K562 (cell line): ENCODE data around the gene KISS1R. TPM values are rescaled to one million over a fixed set of nuclear protein-coding genes. Genes with fewer than 3 reads are reported as not detected.

Experiments
- ATAC-seq: fragments of 200-7000 bp; cut with Tn5 transposase; 3 replicates; pipeline ENCODE4 v1.9.1; 2020; ENCODE audit warnings: moderate library complexity
- BruUV-seq: library from RNA; stranded (reverse); fragments of 400-500 nt; replicated peaks from 2 replicates; lab custom pipeline; 2021; lab: Mats Ljungman, UMichigan
- CTCF ChIA-PET: fragments of 300-600 bp; formaldehyde crosslinking; extraction: SDS; loops from one replicate; lab custom pipeline; 2021; ENCODE audit warnings: low intra/inter-chr PET ratio; lab: Yijun Ruan, JAX
- POLR2A ChIA-PET: fragments of 300-600, 350-650 bp; sonication (Branson Sonifier 250); formaldehyde crosslinking; extraction: SDS; loops from one replicate; lab custom pipeline; 2021; ENCODE audit warnings: antibody characterized with exemption, inconsistent platforms; lab: Yijun Ruan, JAX
- DNase-seq, 4 experiments: peaks; one replicate each; pipeline versions ENCODE4 v3.0.0 to v3.0.0-alpha.2; 2011 to 2018; ENCODE audit warnings: low spot score in 3 of 4, mixed read lengths in 3 of 4; ENCODE audit errors: extremely low read depth in 1 of 4
- FAIRE-seq: peaks from 2 replicates; lab custom pipeline; 2011; peaks lifted over from hg19 to GRCh38; lab: Jason Lieb, UNC
- H2AFZ ChIP-seq: 2 replicates; pipeline ENCODE4 v1.6.0; 2011; ENCODE audit warnings: low read depth, low read length, control low read depth, inconsistent platforms
- H3K27ac ChIP-seq: fragments of 200-600 bp; 3 replicates; pipeline ENCODE4 v1.8.0; 2011; ENCODE audit warnings: low read depth, mild to moderate bottlenecking, control low read depth, inconsistent platforms, low read length, moderate library complexity, mixed read lengths; ENCODE audit errors: extremely low read depth
- H3K27me3 ChIP-seq, 2 experiments: fragments of 300-600 bp in 1 of 2; 2 replicates in 1 of 2; 3 replicates in 1 of 2; pipeline versions ENCODE4 v1.6.0 to v1.8.0; 2011; ENCODE audit warnings: inconsistent platforms in 2 of 2, low read length in 2 of 2, mild to moderate bottlenecking in 1 of 2, mixed read lengths in 1 of 2, moderate library complexity in 1 of 2; ENCODE audit not compliant: control insufficient read depth in 2 of 2, insufficient read depth in 2 of 2
- H3K36me3 ChIP-seq: fragments of 300-600 bp; 3 replicates; pipeline ENCODE4 v1.8.0; 2011; ENCODE audit warnings: mild to moderate bottlenecking, low read length, inconsistent platforms; ENCODE audit not compliant: control insufficient read depth, insufficient read depth
- H3K4me1 ChIP-seq, 2 experiments: fragments of 200-600 bp in 1 of 2; replicated peaks in 1 of 2; 2 replicates in 1 of 2; 3 replicates in 1 of 2; pipeline versions ENCODE4 v1.5.1 to v1.8.0; 2011; ENCODE audit warnings: inconsistent platforms in 2 of 2, low read length in 2 of 2, mild to moderate bottlenecking in 1 of 2, mixed read lengths in 1 of 2, moderate library complexity in 1 of 2; ENCODE audit not compliant: control insufficient read depth in 2 of 2, insufficient read depth in 2 of 2
- H3K4me2 ChIP-seq: 2 replicates; pipeline ENCODE4 v1.6.1; 2011; ENCODE audit warnings: low read length, control low read depth, inconsistent platforms, mixed read lengths; ENCODE audit not compliant: insufficient read depth
- H3K4me3 ChIP-seq: fragments of 200-600 bp; sonication (generic), shearing (Covaris generic); 2 replicates; pipeline ENCODE4 v1.5.1; 2016; ENCODE audit warnings: control low read depth, inconsistent platforms
- H3K79me2 ChIP-seq: fragments of 200-600 bp; 3 replicates; pipeline ENCODE4 v1.8.0; 2011; ENCODE audit warnings: low read length, inconsistent platforms; ENCODE audit not compliant: control insufficient read depth, insufficient read depth
- H3K9ac ChIP-seq, 2 experiments: 2 replicates each; pipeline versions ENCODE4 v1.6.0 to v1.6.1; 2011; ENCODE audit warnings: low read depth in 2 of 2, low read length in 2 of 2, control low read depth in 1 of 2, inconsistent platforms in 1 of 2, mild to moderate bottlenecking in 1 of 2, mixed read lengths in 1 of 2; ENCODE audit not compliant: insufficient read depth in 1 of 2
- H3K9me1 ChIP-seq: one replicate; pipeline ENCODE4 v1.6.0; 2011; ENCODE audit warnings: inconsistent platforms, mild to moderate bottlenecking, low read length, moderate library complexity; ENCODE audit not compliant: control insufficient read depth, insufficient read depth
- H3K9me3 ChIP-seq: replicated peaks from 2 replicates; pipeline ENCODE4 v1.5.1; 2011; ENCODE audit warnings: low read depth, low read length, inconsistent platforms; ENCODE audit not compliant: control insufficient read depth, insufficient read depth
- H4K20me1 ChIP-seq: replicated peaks from 2 replicates; pipeline ENCODE4 v1.6.1; 2011; ENCODE audit warnings: low read length, inconsistent platforms, mixed read lengths; ENCODE audit not compliant: control insufficient read depth, insufficient read depth
- BACH1 ChIP-seq: fragments of 200-800 bp; sonication (Bioruptor generic); IDR thresholded peaks from 2 replicates; pipeline ENCODE4 v1.6.1; 2016; ENCODE audit warnings: missing genetic modification characterization, missing compliant biosample characterization
- MXD1 ChIP-seq: fragments of 250-450 bp; sonication (Bioruptor Pico); IDR thresholded peaks from 2 replicates; pipeline ENCODE4 v1.8.0; 2021; ENCODE audit warnings: borderline replicate concordance, mild to moderate bottlenecking, moderate library complexity; ENCODE audit not compliant: poor library complexity, severe bottlenecking
- PRPF4 ChIP-seq: fragments of 200-400 bp; formaldehyde crosslinking; IDR thresholded peaks from one replicate; pipeline ENCODE4 v1.6.1; 2017; ENCODE audit warnings: low read length, low read depth, mild to moderate bottlenecking; ENCODE audit not compliant: insufficient read depth, poor library complexity, severe bottlenecking
- REST ChIP-seq, 2 experiments: fragments of 450-650 bp; formaldehyde crosslinking in 1 of 2; IDR thresholded peaks; 2 replicates each; pipeline versions ENCODE4 v1.4.0 to v1.6.1; 2014 to 2020; ENCODE audit warnings: mild to moderate bottlenecking in 2 of 2, borderline replicate concordance in 1 of 2, low read depth in 1 of 2
- SAFB ChIP-seq: fragments of 200-400 bp; formaldehyde crosslinking; IDR thresholded peaks from 2 replicates; pipeline ENCODE4 v1.6.1; 2017; ENCODE audit warnings: low read depth, low read length, borderline replicate concordance
- ZBTB7A ChIP-seq: IDR thresholded peaks from 2 replicates; pipeline ENCODE4 v1.6.1; 2011; ENCODE audit warnings: low read depth, mild to moderate bottlenecking, low read length, moderate library complexity, borderline replicate concordance; ENCODE audit not compliant: control insufficient read depth
- ZNF124 ChIP-seq: sonication (generic); formaldehyde crosslinking; IDR thresholded peaks from 2 replicates; pipeline ENCODE4 v1.8.1; 2022; ENCODE audit warnings: missing genetic modification reagents
- ZNF146 ChIP-seq: IDR thresholded peaks from one replicate; pipeline ENCODE4 v1.6.1; 2018; ENCODE audit warnings: missing compliant biosample characterization; ENCODE audit not compliant: unreplicated experiment
- WGBS: fragments of 100-300 bp; shearing (Covaris generic); methylation state at CpG from one replicate; pipeline ENCODE4 v1.1.6; 2016; ENCODE audit warnings: low coverage, mixed read lengths; ENCODE audit not compliant: insufficient coverage; ENCODE audit errors: missing lambda C conversion rate; 5-methylcytosine and 5-hydroxymethylcytosine counted together
- in situ Hi-C: fragments of 300-500 bp; cut with MboI; formaldehyde crosslinking; loops from 4 replicates; pipeline ENCODE4 v1.15.0; 2018; ENCODE audit warnings: inconsistent platforms, mixed read lengths
- intact Hi-C: fragments of 100-400 bp; cut with micrococcal nuclease; formaldehyde crosslinking; loops from 2 replicates; pipeline ENCODE4 v1.14.2; 2022
- polyA plus RNA-seq, 8 experiments: library from polyadenylated mRNA; depleted of rRNA in 4 of 8; stranded (reverse) in 5 of 8; unstranded in 3 of 8; fragments of >200 nt; fragmentation: Nextera tagmentation in 2 of 8; fragmentation: Illumina TruSeq in 1 of 8; extraction: Ambion mirVana in 2 of 8; extraction: Trizol in 1 of 8; gene quantifications; 2 replicates each; pipeline versions ENCODE4 v1.2.1 to v1.2.3, GENCODE V29; 2011 to 2014; ENCODE audit warnings: inconsistent platforms in 1 of 8, missing spikeins in 1 of 8
- total RNA-seq, 7 experiments: library from RNA; depleted of rRNA in 6 of 7; stranded (reverse); fragments of >200 nt in 6 of 7; fragmentation: Illumina TruSeq in 2 of 7; extraction: Trizol in 2 of 7; gene quantifications; 2 replicates each; pipeline versions ENCODE4 v1.2.1 to v1.2.3, GENCODE V29; 2011 to 2021; ENCODE audit warnings: low replicate concordance in 1 of 7
- TF ChIP-seq, protein P1 (sequence below), 3 experiments: fragments of 200-800 bp in 1 of 3; sonication (Bioruptor generic) in 1 of 3; sonication (generic) in 1 of 3; formaldehyde crosslinking in 1 of 3; IDR thresholded peaks; 2 replicates each; pipeline versions ENCODE4 v1.6.1 to v1.8.0; 2016 to 2022; ENCODE audit warnings: mild to moderate bottlenecking in 2 of 3, missing compliant biosample characterization in 2 of 3, missing genetic modification characterization in 2 of 3, missing genetic modification reagents in 1 of 3

KISS1R gene
- total and polyA plus RNA-seq, 9 of the 15 experiments (the other 6 are each of a cell fraction or from before 2014, with no cell fraction given), result 0.37 to 39.4 (median 2.0) TPM

DNA sequence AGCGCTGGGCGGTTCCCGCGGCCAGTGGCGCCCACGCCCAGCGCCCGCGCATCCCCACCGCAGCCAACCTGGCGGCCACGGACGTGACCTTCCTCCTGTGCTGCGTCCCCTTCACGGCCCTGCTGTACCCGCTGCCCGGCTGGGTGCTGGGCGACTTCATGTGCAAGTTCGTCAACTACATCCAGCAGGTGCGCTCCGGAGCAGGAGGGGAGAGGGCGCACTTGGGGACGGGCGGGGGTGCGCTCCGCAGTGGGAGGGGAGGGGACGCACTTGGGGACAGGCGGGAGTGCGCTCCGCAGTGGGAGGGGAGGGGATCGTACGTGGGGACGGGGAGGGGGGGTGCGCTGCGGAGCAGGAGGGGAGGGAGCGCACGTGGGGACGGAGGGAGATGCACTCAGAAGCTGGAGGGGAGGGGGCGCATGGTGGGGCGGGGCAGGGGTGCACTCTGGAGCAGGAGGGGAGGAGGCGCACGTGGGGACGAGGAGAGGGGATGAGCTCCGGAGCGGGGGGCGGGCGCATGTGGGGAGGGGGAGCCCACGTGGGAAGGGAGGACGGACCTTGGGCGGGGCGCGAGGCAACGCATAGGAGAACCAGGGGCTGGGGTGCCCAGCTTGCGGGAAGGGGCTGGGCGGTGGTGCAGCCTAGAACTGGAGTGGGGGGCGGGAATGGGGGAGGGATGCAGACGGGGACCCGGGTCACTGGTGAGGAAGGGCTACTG is 1.5 kb downstream of the KISS1R start:
- peaks cover 9 to 70% of the 10 kb centered on the region in 2 experiments; a peak in 4 of 5 replicates for H3K4me1 ChIP-seq
- intact Hi-C loops, result no loop called here
- TF ChIP-seq, protein P1, sequence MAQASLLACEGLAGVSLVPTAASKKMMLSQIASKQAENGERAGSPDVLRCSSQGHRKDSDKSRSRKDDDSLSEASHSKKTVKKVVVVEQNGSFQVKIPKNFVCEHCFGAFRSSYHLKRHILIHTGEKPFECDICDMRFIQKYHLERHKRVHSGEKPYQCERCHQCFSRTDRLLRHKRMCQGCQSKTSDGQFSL (CRISPR knock-in tag; IDR thresholded peaks at IDR 0.05), result peak; percentile 66; the same call in 1 of the 2 replicates
- TF ChIP-seq, protein P1 (tag; IDR thresholded peaks at IDR 0.05), result no peak
- TF ChIP-seq BACH1, result no peak
- no peak for TF ChIP-seq REST (IDR thresholded peaks at IDR 0.05; ENCODE audit: borderline replicate concordance)
- no peak for TF ChIP-seq REST (CRISPR knock-in tag; IDR thresholded peaks at IDR 0.05; ENCODE audit: low read depth)
- peak; percentile 59; the same call in 1 of the 2 replicates for TF ChIP-seq SAFB
- TF ChIP-seq ZBTB7A, result peak; percentile 30; the same call in 1 of the 2 replicates
- TF ChIP-seq PRPF4, result no peak
- no peak for TF ChIP-seq ZNF124 (CRISPR knock-in tag)
- TF ChIP-seq ZNF146 (CRISPR knock-in tag), result no peak
- no peak for TF ChIP-seq MXD1 (CRISPR knock-in tag)

More for the DNA sequence above, 1.5 kb downstream of the KISS1R start:
- H3K4me2 ChIP-seq, result peak overlapping the region; percentile 84
- in situ Hi-C loops, result no loop called here
- ATAC-seq (no peak), FAIRE-seq (no peak), DNase-seq (peak in 1 of 4 experiments; percentile 40)
- H3K9ac ChIP-seq, result peak overlapping the region; percentile 83 to 94
- H3K4me3 ChIP-seq, result peak overlapping the region; percentile 65
- H3K9me1 ChIP-seq, result no peaks in the 10 kb centered on the region
- no peaks in the 10 kb centered on the region for H3K27me3 ChIP-seq
- peak overlapping the region; percentile 89; the same call in 2 of the 3 replicates for H3K27ac ChIP-seq
- ChIA-PET CTCF (interaction anchor here (0.7 to 8.8 kb wide), 6 partner anchors 25 to 148 kb away, joined by 3 to 158 read pairs (median 8); partner anchors contain the start of genes MED16, RNU6-9 and WDR18), POLR2A (interaction anchor here (0.6 kb wide), 2 partner anchors 28 to 71 kb away, joined by 3 read pairs; no protein-coding TSS in a partner anchor)
- peaks cover 8% of the 10 kb centered on the region; the same call in 1 of the 3 replicates for H3K36me3 ChIP-seq
- H2AFZ ChIP-seq, result peak overlapping the region; percentile 83
- no peaks in the 10 kb centered on the region for H4K20me1 ChIP-seq
- WGBS, result 15% methylated on average over 17 of the region's 58 CpGs
- no peaks in the 10 kb centered on the region for H3K9me3 ChIP-seq
- no TSS peak for BruUV-seq
- peaks cover 33% of the 10 kb centered on the region for H3K79me2 ChIP-seq
